HepG2 (cell line): ENCODE measurements around the gene VEGFB. TPM values are rescaled to one million over a fixed set of nuclear protein-coding genes. Genes with fewer than 3 reads are reported as not detected.

Source experiments
- FOXA3 ChIP-seq: IDR thresholded peaks from 2 replicates; pipeline ENCODE4 v1.6.1; 2016; ENCODE audit warnings: missing genetic modification reagents, missing compliant biosample characterization
- NR2F1 ChIP-seq, 2 experiments: fragments of 450-650 bp in 1 of 2; formaldehyde crosslinking in 1 of 2; IDR thresholded peaks; 2 replicates each; pipeline versions ENCODE4 v1.5.0 to v1.6.1; 2016 to 2020; ENCODE audit warnings: mild to moderate bottlenecking in 1 of 2, missing compliant biosample characterization in 1 of 2, missing genetic modification reagents in 1 of 2, moderate library complexity in 1 of 2
- PAX8 ChIP-seq: sonication (generic); formaldehyde crosslinking; IDR thresholded peaks from 2 replicates; pipeline ENCODE4 v1.8.0; 2022; ENCODE audit warnings: mild to moderate bottlenecking, missing genetic modification reagents, borderline replicate concordance
- PBX2 ChIP-seq: IDR thresholded peaks from 2 replicates; pipeline ENCODE4 v1.6.1; 2016; ENCODE audit warnings: control low read depth
- POLR2AphosphoS5 ChIP-seq: IDR thresholded peaks from 2 replicates; pipeline ENCODE4 v1.6.1; 2012; ENCODE audit warnings: low read depth, low read length
- SP1 ChIP-seq, 2 experiments: fragments of 450-650 bp in 1 of 2; sonication (generic) in 1 of 2; formaldehyde crosslinking in 1 of 2; IDR thresholded peaks; 2 replicates each; pipeline versions ENCODE4 v1.4.0 to v1.6.1; 2016 to 2020; ENCODE audit warnings: missing genetic modification reagents in 1 of 2
- TCF12 ChIP-seq, 2 experiments: fragments of 450-650 bp in 1 of 2; sonication (generic) in 1 of 2; formaldehyde crosslinking in 1 of 2; IDR thresholded peaks; 2 replicates each; pipeline versions ENCODE4 v1.6.1 to v1.8.0; 2017 to 2022; ENCODE audit warnings: antibody characterized with exemption in 1 of 2, mild to moderate bottlenecking in 1 of 2, missing genetic modification reagents in 1 of 2, moderate library complexity in 1 of 2
- ZFX ChIP-seq: sonication (generic); formaldehyde crosslinking; IDR thresholded peaks from 2 replicates; pipeline ENCODE4 v1.4.0; 2020; ENCODE audit warnings: mild to moderate bottlenecking, low read depth, missing genetic modification reagents, moderate library complexity
- ZNF407 ChIP-seq: sonication (generic); formaldehyde crosslinking; IDR thresholded peaks from one replicate; pipeline ENCODE4 v1.5.1; 2020; ENCODE audit warnings: mild to moderate bottlenecking, missing genetic modification reagents; ENCODE audit errors: not compliant biosample characterization
- ZNF703 ChIP-seq: sonication (generic); formaldehyde crosslinking; IDR thresholded peaks from 2 replicates; pipeline ENCODE4 v1.5.1; 2020; ENCODE audit warnings: missing genetic modification reagents, mild to moderate bottlenecking, moderate library complexity, borderline replicate concordance
- polyA plus RNA-seq, 8 experiments: library from polyadenylated mRNA; depleted of rRNA in 3 of 8; stranded (reverse) in 7 of 8; unstranded in 1 of 8; fragments of >200 nt; fragmentation: Illumina TruSeq in 4 of 8; extraction: Trizol in 4 of 8; gene quantifications; 2 replicates each; pipeline versions ENCODE4 v1.2.1 to v1.2.3, GENCODE V29; 2011 to 2016; ENCODE audit warnings: low read depth in 4 of 8, missing spikeins in 1 of 8, mixed read lengths in 1 of 8; ENCODE audit not compliant: insufficient read depth in 1 of 8
- total RNA-seq, 5 experiments: library from RNA; depleted of rRNA; stranded (reverse); fragments of >200 nt; fragmentation: Illumina TruSeq; extraction: Trizol; gene quantifications; 2 replicates each; pipeline ENCODE4 v1.2.3, GENCODE V29; 2016; ENCODE audit warnings: low read depth in 1 of 5
- TF ChIP-seq, protein P1 (sequence below): sonication (generic); formaldehyde crosslinking; IDR thresholded peaks from 2 replicates; pipeline ENCODE4 v1.4.0; 2020; ENCODE audit warnings: missing genetic modification reagents, borderline replicate concordance
- TF ChIP-seq, protein P2 (sequence below): sonication (generic); formaldehyde crosslinking; IDR thresholded peaks from 2 replicates; pipeline ENCODE4 v1.4.0; 2020; ENCODE audit warnings: missing genetic modification reagents, mild to moderate bottlenecking, borderline replicate concordance

Gene VEGFB
- total and polyA plus RNA-seq, 2 of the 13 experiments (the other 11 are each of a cell fraction or from before 2014, with no cell fraction given), result 9.0 to 11.3 TPM

- TF ChIP-seq ZNF407 (CRISPR knock-in tag) (no peak), TCF12 (IDR thresholded peaks at IDR 0.05) (no peak), TCF12 (CRISPR knock-in tag; IDR thresholded peaks at IDR 0.05) (no peak), POLR2AphosphoS5 (peak; percentile 25; the same call in 1 of the 2 replicates), FOXA3 (CRISPR knock-in tag) (peak; percentile 89), PAX8 (no peak), NR2F1 (CRISPR knock-in tag; IDR thresholded peaks at IDR 0.05) (no peak), ZNF703 (CRISPR knock-in tag) (peak; percentile 50; the same call in 1 of the 2 replicates), ZFX (peak; percentile 72), SP1 (IDR thresholded peaks at IDR 0.05) (no peak), SP1 (CRISPR knock-in tag; IDR thresholded peaks at IDR 0.05) (0 out of 2 replicates have a peak, but pooled peaks have one; percentile 28), PBX2 (CRISPR knock-in tag) (no peak)
- TF ChIP-seq, protein P1, sequence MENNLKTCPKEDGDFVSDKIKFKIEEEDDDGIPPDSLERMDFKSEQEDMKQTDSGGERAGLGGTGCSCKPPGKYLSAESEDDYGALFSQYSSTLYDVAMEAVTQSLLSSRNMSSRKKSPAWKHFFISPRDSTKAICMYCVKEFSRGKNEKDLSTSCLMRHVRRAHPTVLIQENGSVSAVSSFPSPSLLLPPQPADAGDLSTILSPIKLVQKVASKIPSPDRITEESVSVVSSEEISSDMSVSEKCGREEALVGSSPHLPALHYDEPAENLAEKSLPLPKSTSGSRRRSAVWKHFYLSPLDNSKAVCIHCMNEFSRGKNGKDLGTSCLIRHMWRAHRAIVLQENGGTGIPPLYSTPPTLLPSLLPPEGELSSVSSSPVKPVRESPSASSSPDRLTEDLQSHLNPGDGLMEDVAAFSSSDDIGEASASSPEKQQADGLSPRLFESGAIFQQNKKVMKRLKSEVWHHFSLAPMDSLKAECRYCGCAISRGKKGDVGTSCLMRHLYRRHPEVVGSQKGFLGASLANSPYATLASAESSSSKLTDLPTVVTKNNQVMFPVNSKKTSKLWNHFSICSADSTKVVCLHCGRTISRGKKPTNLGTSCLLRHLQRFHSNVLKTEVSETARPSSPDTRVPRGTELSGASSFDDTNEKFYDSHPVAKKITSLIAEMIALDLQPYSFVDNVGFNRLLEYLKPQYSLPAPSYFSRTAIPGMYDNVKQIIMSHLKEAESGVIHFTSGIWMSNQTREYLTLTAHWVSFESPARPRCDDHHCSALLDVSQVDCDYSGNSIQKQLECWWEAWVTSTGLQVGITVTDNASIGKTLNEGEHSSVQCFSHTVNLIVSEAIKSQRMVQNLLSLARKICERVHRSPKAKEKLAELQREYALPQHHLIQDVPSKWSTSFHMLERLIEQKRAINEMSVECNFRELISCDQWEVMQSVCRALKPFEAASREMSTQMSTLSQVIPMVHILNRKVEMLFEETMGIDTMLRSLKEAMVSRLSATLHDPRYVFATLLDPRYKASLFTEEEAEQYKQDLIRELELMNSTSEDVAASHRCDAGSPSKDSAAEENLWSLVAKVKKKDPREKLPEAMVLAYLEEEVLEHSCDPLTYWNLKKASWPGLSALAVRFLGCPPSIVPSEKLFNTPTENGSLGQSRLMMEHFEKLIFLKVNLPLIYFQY (CRISPR knock-in tag), result no peak
- TF ChIP-seq, protein P2, sequence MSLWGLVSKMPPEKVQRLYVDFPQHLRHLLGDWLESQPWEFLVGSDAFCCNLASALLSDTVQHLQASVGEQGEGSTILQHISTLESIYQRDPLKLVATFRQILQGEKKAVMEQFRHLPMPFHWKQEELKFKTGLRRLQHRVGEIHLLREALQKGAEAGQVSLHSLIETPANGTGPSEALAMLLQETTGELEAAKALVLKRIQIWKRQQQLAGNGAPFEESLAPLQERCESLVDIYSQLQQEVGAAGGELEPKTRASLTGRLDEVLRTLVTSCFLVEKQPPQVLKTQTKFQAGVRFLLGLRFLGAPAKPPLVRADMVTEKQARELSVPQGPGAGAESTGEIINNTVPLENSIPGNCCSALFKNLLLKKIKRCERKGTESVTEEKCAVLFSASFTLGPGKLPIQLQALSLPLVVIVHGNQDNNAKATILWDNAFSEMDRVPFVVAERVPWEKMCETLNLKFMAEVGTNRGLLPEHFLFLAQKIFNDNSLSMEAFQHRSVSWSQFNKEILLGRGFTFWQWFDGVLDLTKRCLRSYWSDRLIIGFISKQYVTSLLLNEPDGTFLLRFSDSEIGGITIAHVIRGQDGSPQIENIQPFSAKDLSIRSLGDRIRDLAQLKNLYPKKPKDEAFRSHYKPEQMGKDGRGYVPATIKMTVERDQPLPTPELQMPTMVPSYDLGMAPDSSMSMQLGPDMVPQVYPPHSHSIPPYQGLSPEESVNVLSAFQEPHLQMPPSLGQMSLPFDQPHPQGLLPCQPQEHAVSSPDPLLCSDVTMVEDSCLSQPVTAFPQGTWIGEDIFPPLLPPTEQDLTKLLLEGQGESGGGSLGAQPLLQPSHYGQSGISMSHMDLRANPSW (CRISPR knock-in tag), result no peak
These were observed 3.1 kb downstream of the VEGFB start (continued) for GRCh38 chr11:64237484-64237951.
